ENCODE results near the gene GRAP2.
"Not testable (repeated sequence)": the region's sequence is repeated elsewhere in the genome, so short reads cannot be mapped to it uniquely, and the experiment has no call there.

The GRAP2 gene

GRCh38 chr22:39897841-39898240, 3.0 kb upstream of the GRAP2 start:
- no peak for DNase-seq (ENCODE audit: low read depth)

- no peak for DNase-seq (ENCODE audit: low read depth)
Measured at GRCh38 chr22:39898997-39899396, 1.9 kb upstream of the GRAP2 start.

- DNase-seq (ENCODE audit: low read depth), result no peak
Measured at GRCh38 chr22:39901565-39902146, 772 bp downstream of the GRAP2 start.

- not testable (repeated sequence) for DNase-seq (ENCODE audit: low read depth)
Measured at GRCh38 chr22:39904024-39904423, 3.1 kb downstream of the GRAP2 start.

GRCh38 chr22:39904862-39905261, 4.0 kb downstream of the GRAP2 start:
- no peak for DNase-seq (ENCODE audit: low read depth)

- DNase-seq (ENCODE audit: low read depth), result no peak
Measured at GRCh38 chr22:39905687-39906086, 4.8 kb downstream of the GRAP2 start.

GRCh38 chr22:39906207-39906606, 5.3 kb downstream of the GRAP2 start:
- DNase-seq (ENCODE audit: low read depth), result no peak

- no peak for DNase-seq (ENCODE audit: low read depth)
Measured at GRCh38 chr22:39907047-39907446, 6.2 kb downstream of the GRAP2 start.

- no peak for DNase-seq (ENCODE audit: low read depth)
Measured at GRCh38 chr22:39907605-39908097, 6.8 kb downstream of the GRAP2 start.

GRCh38 chr22:39908136-39908535, 7.3 kb downstream of the GRAP2 start:
- DNase-seq (ENCODE audit: low read depth), result no peak

GRCh38 chr22:39908737-39909136, 7.9 kb downstream of the GRAP2 start:
- DNase-seq (ENCODE audit: low read depth), result no peak

- no peak for DNase-seq (ENCODE audit: low read depth)
Measured at GRCh38 chr22:39910876-39911613, 10.2 kb downstream of the GRAP2 start.

- DNase-seq (ENCODE audit: low read depth), result no peak
Measured at GRCh38 chr22:39913321-39913720, 12.4 kb downstream of the GRAP2 start.

GRCh38 chr22:39913886-39914285, 13.0 kb downstream of the GRAP2 start:
- DNase-seq (ENCODE audit: low read depth), result no peak

- DNase-seq (ENCODE audit: low read depth), result no peak
Measured at GRCh38 chr22:39914584-39914983, 13.7 kb downstream of the GRAP2 start.

- DNase-seq (ENCODE audit: low read depth), result no peak
Measured at GRCh38 chr22:39915295-39915726, 14.4 kb downstream of the GRAP2 start.

GRCh38 chr22:39916496-39916895, 15.6 kb downstream of the GRAP2 start:
- no peak for DNase-seq (ENCODE audit: low read depth)

- no peak for DNase-seq (ENCODE audit: low read depth)
Measured at GRCh38 chr22:39917197-39917643, 16.3 kb downstream of the GRAP2 start.

- no peak for DNase-seq (ENCODE audit: low read depth)
Measured at GRCh38 chr22:39917776-39918495, 17.1 kb downstream of the GRAP2 start.

- no peak for DNase-seq (ENCODE audit: low read depth)
Measured at GRCh38 chr22:39920134-39920743, 19.4 kb downstream of the GRAP2 start.

- no peak for DNase-seq (ENCODE audit: low read depth)
Measured at GRCh38 chr22:39923696-39924095, 22.8 kb downstream of the GRAP2 start.

- no peak for DNase-seq (ENCODE audit: low read depth)
Measured at GRCh38 chr22:39924286-39924685, 23.4 kb downstream of the GRAP2 start.
